Esophagus muscularis mucosa (tissue), 4 donors: Measurements from ENCODE around the gene MGAT2. TPM values are rescaled to one million over a fixed set of nuclear protein-coding genes. Genes with fewer than 3 reads are reported as not detected.
"Not testable (repeated sequence)": the region's sequence is repeated elsewhere in the genome, so short reads cannot be mapped to it uniquely, and the experiment has no call there.

ENCODE experiments used
- DNase-seq: peaks from one replicate; pipeline ENCODE4 v3.0.0-alpha.2; 2017; ENCODE audit errors: extremely low spot score
- H3K27ac ChIP-seq, 4 donors: fragments of 200-600 bp; sonication (generic); replicated peaks in 1 of 4; 1 replicate in 3 of 4; 2 replicates in 1 of 4; pipeline ENCODE4 v1.5.1; 2016 to 2019; ENCODE audit warnings: mild to moderate bottlenecking in 1 of 4
- H3K27me3 ChIP-seq, 4 donors: fragments of 200-600 bp; sonication (generic); one replicate each; pipeline versions ENCODE4 v1.5.1 to v1.6.0; 2016 to 2019
- H3K36me3 ChIP-seq, 4 donors: fragments of 200-600 bp; sonication (generic); one replicate each; pipeline ENCODE4 v1.5.1; 2016 to 2019
- H3K4me1 ChIP-seq, 4 donors: fragments of 200-600 bp; sonication (generic); one replicate each; pipeline ENCODE4 v1.5.1; 2016 to 2019
- H3K4me3 ChIP-seq, 4 donors: fragments of 200-600 bp; sonication (generic); 1 replicate in 2 of 4; 2 replicates in 2 of 4; pipeline ENCODE4 v1.5.1; 2016 to 2019; ENCODE audit warnings: mild to moderate bottlenecking in 4 of 4, moderate library complexity in 1 of 4
- H3K9me3 ChIP-seq, 4 donors: fragments of 200-600 bp; sonication (generic); 1 replicate in 3 of 4; 2 replicates in 1 of 4; pipeline ENCODE4 v1.5.1; 2016 to 2019
- CTCF ChIP-seq, 3 experiments: fragments of 200-600 bp in 2 of 3; fragments of 450-650 bp in 1 of 3; sonication (generic) in 2 of 3; IDR thresholded peaks; one replicate each; pipeline ENCODE4 v1.5.1; 2017 to 2019; ENCODE audit warnings: antibody characterized with exemption in 3 of 3, mild to moderate bottlenecking in 2 of 3, moderate library complexity in 1 of 3
- EP300 ChIP-seq: sonication (generic); formaldehyde crosslinking; IDR thresholded peaks from one replicate; pipeline ENCODE4 v1.6.1; 2017; ENCODE audit warnings: antibody characterized with exemption
- POLR2A ChIP-seq: fragments of 450-650 bp; IDR thresholded peaks from one replicate; pipeline ENCODE4 v1.6.1; 2017; ENCODE audit warnings: antibody characterized with exemption, moderate library complexity, mild to moderate bottlenecking, low read depth
- POLR2AphosphoS5 ChIP-seq, 2 donors: sonication (generic); formaldehyde crosslinking; IDR thresholded peaks; one replicate each; pipeline ENCODE4 v1.6.1; 2017; ENCODE audit warnings: antibody characterized with exemption in 2 of 2
- WGBS: methylation state at CpG from one replicate; pipeline ENCODE4 v1.1.5; 2018; 5-methylcytosine and 5-hydroxymethylcytosine counted together
- intact Hi-C: fragments of 100-400 bp; cut with DNase I; formaldehyde crosslinking; loops from one replicate; pipeline ENCODE4 v1.15.1; 2023
- small RNA-seq, 3 donors: library from RNA; depleted of rRNA; stranded (forward); fragments of <200 nt; gene quantifications; one replicate each; pipeline ENCODE3, GENCODE V24; 2016
- total RNA-seq, 4 donors: library from RNA; depleted of rRNA; stranded (reverse); fragments of >200 nt; gene quantifications; one replicate each; pipeline versions ENCODE4 v1.1.0 to v1.2.1, GENCODE V29; 2016

Gene MGAT2
- total RNA-seq, 4 donors from 2014 or later: 20.3 to 29.5 (median 24.1) TPM

- Histone ChIP-seq H3K27ac (no peak overlapping the region), H3K4me1 (no peaks in the 10 kb centered on the region), H3K36me3 (peaks cover 0 to 4% (median 0%) of the 10 kb centered on the region in 4 donors), H3K27me3 (no peaks in the 10 kb centered on the region), H3K9me3 (no peaks in the 10 kb centered on the region), H3K4me3 (no peak overlapping the region)
- intact Hi-C loops: no loop called here
- no peak for DNase-seq
- TF ChIP-seq POLR2AphosphoS5 (IDR thresholded peaks at IDR 0.05): no peak
- no peak for TF ChIP-seq POLR2A
- no peak for TF ChIP-seq CTCF (IDR thresholded peaks at IDR 0.05)
- TF ChIP-seq EP300: no peak
- 94% methylated on average over 6 of the region's 6 CpGs for WGBS
These were observed 32.9 kb downstream of the MGAT2 start for GRCh38 chr14:49653508-49653907.

- Histone ChIP-seq H3K27me3 (no peaks in the 10 kb centered on the region), H3K4me3 (no peak overlapping the region), H3K4me1 (no peaks in the 10 kb centered on the region), H3K9me3 (no peaks in the 10 kb centered on the region), H3K36me3 (peaks cover 0 to 4% (median 0%) of the 10 kb centered on the region in 4 donors), H3K27ac (no peak overlapping the region)
- intact Hi-C loops: no loop called here
- no peak for DNase-seq
- TF ChIP-seq EP300 (no peak), CTCF (IDR thresholded peaks at IDR 0.05) (no peak), POLR2A (no peak), POLR2AphosphoS5 (IDR thresholded peaks at IDR 0.05) (no peak)
- 97% methylated on average over 3 of the region's 3 CpGs for WGBS
These were observed 33.9 kb downstream of the MGAT2 start for GRCh38 chr14:49654511-49654910.

- H3K4me3 ChIP-seq, H3K27me3 ChIP-seq, DNase-seq, H3K9me3 ChIP-seq, intact Hi-C loops, H3K27ac ChIP-seq, H3K36me3 ChIP-seq, H3K4me1 ChIP-seq: not testable (repeated sequence)
- WGBS: 89% methylated on average over 6 of the region's 6 CpGs
These were observed 36.9 kb downstream of the MGAT2 start for GRCh38 chr14:49657500-49657899.

GRCh38 chr14:49659526-49660455, 39.2 kb downstream of the MGAT2 start:
- H3K27me3 ChIP-seq: no peaks in the 10 kb centered on the region
- intact Hi-C loops: no loop called here
- TF ChIP-seq EP300: no peak
- no peak for TF ChIP-seq POLR2AphosphoS5 (IDR thresholded peaks at IDR 0.05)
- no peak for TF ChIP-seq CTCF (IDR thresholded peaks at IDR 0.05)
- no peak for TF ChIP-seq POLR2A
- no peaks in the 10 kb centered on the region for H3K9me3 ChIP-seq
- no peaks in the 10 kb centered on the region for H3K36me3 ChIP-seq
- no peak for DNase-seq
- WGBS: 95% methylated on average over 2 of the region's 2 CpGs
- H3K27ac ChIP-seq: no peak overlapping the region
- H3K4me1 ChIP-seq: no peaks in the 10 kb centered on the region
- H3K4me3 ChIP-seq: no peak overlapping the region

- Histone ChIP-seq H3K27me3 (no peaks in the 10 kb centered on the region), H3K4me1 (no peaks in the 10 kb centered on the region), H3K9me3 (no peaks in the 10 kb centered on the region), H3K4me3 (no peak overlapping the region), H3K36me3 (no peaks in the 10 kb centered on the region), H3K27ac (no peak overlapping the region)
- intact Hi-C loops: no loop called here
- no peak for DNase-seq
- no peak for TF ChIP-seq CTCF (IDR thresholded peaks at IDR 0.05)
- TF ChIP-seq EP300: no peak
- no peak for TF ChIP-seq POLR2A
- no peak for TF ChIP-seq POLR2AphosphoS5 (IDR thresholded peaks at IDR 0.05)
These were observed 49.9 kb downstream of the MGAT2 start for GRCh38 chr14:49670475-49670874.

Small RNA genes within 50 kb of the gene (small RNA-seq; reads per million reads assigned to genes)
- 0 reads per million in 3 donors for gene AL139099.3
- 0 reads per million in 3 donors for gene AL139099.4
- gene RF00019: 0 reads per million in 3 donors

Other genes with a start within 250 kb of the MGAT2 start
- 1,000 to 10,000 TPM in 3 of 4 donors, 100 to 1,000 TPM in 1; 795 to 7,884 (median 5,092) TPM for gene RPS29, start 34.4 kb upstream of the MGAT2 start, total RNA-seq
- gene LRR1, start 21.9 kb upstream of the MGAT2 start, total RNA-seq: 10 to 100 TPM in 2 of 4 donors, 1 to 10 TPM in 2; 8.6 to 17.8 (median 10.3) TPM
- 100 to 1,000 TPM; 200 to 323 (median 277) TPM for gene RPL36AL, start 173 bp upstream of the MGAT2 start, total RNA-seq
- 1 to 10 TPM; 6.5 to 8.8 (median 7.6) TPM for gene DNAAF2, start 14.4 kb downstream of the MGAT2 start, total RNA-seq
- gene POLE2, start 67.4 kb downstream of the MGAT2 start, total RNA-seq: under 1 TPM in 3 of 4 donors, not detected in 1; 0.39 to 0.83 (median 0.46) TPM
- gene KLHDC1, start 72.3 kb downstream of the MGAT2 start, total RNA-seq: 1 to 10 TPM; 7.6 to 8.3 (median 8.0) TPM
- 100 to 1,000 TPM in 1 of 4 donors, 10 to 100 TPM in 3; 72.2 to 102 (median 85.8) TPM for gene KLHDC2, start 147.4 kb downstream of the MGAT2 start, total RNA-seq
- gene NEMF, start 232.0 kb downstream of the MGAT2 start, total RNA-seq: 10 to 100 TPM; 40.6 to 71.0 (median 56.4) TPM